Ovary (tissue), 9 donors: ENCODE data around the gene HMG20A. TPM values are rescaled to one million over a fixed set of nuclear protein-coding genes. Genes with fewer than 3 reads are reported as not detected.

Experiments
- DNase-seq, 5 donors: peaks; one replicate each; pipeline ENCODE4 v3.0.0-alpha.2; 2019 to 2020
- H3K27ac ChIP-seq, 2 donors: fragments of 200-600 bp; one replicate each; pipeline versions ENCODE4 v1.5.1 to v1.8.0; 2019 to 2022
- H3K27me3 ChIP-seq: fragments of 200-600 bp; one replicate; pipeline ENCODE4 v1.8.0; 2022
- H3K36me3 ChIP-seq: fragments of 200-600 bp; sonication (generic); one replicate; pipeline ENCODE4 v1.5.1; 2019
- H3K4me1 ChIP-seq: one replicate; pipeline ENCODE4 v1.8.1; 2013; ENCODE audit warnings: mild to moderate bottlenecking, moderate library complexity; ENCODE audit not compliant: insufficient read depth
- H3K4me3 ChIP-seq: fragments of 200-600 bp; sonication (generic); one replicate; pipeline ENCODE4 v1.5.1; 2017
- H3K9me3 ChIP-seq, 2 donors: fragments of 200-600 bp in 1 of 2; sonication (generic) in 1 of 2; one replicate each; pipeline versions ENCODE4 v1.5.1 to v1.8.1; 2013 to 2019; ENCODE audit warnings: mild to moderate bottlenecking in 1 of 2, moderate library complexity in 1 of 2
- EP300 ChIP-seq: sonication (generic); formaldehyde crosslinking; IDR thresholded peaks from one replicate; pipeline ENCODE4 v1.6.1; 2017; ENCODE audit warnings: antibody characterized with exemption
- POLR2A ChIP-seq: fragments of 450-650 bp; IDR thresholded peaks from one replicate; pipeline ENCODE4 v1.6.1; 2017; ENCODE audit warnings: antibody characterized with exemption, mild to moderate bottlenecking, moderate library complexity
- WGBS, 3 donors: extraction: QIAGEN DNeasy Blood & Tissue Kit in 1 of 3; methylation state at CpG; one replicate each; pipeline versions ENCODE4 v1.1.5 to v1.1.7; 2013 to 2017; 5-methylcytosine and 5-hydroxymethylcytosine counted together
- intact Hi-C, 4 donors: fragments of 100-400 bp; cut with DNase I; formaldehyde crosslinking; loops; one replicate each; pipeline versions ENCODE4 v1.11.0 to v1.15.1; 2022 to 2023
- polyA plus RNA-seq, 2 donors: library from polyadenylated mRNA; stranded (reverse); fragments of 200-250 nt in 1 of 2; fragments of 350-450 nt in 1 of 2; fragmentation: Illumina TruSeq in 1 of 2; extraction: RNeasy Lipid Tissue Mini Kit (QIAGEN cat#74804) in 1 of 2; gene quantifications; one replicate each; pipeline ENCODE4 v1.2.3, GENCODE V29; 2013 to 2014
- total RNA-seq, 7 donors: library from RNA; depleted of rRNA in 2 of 7; stranded (reverse); fragments of >200 nt in 2 of 7; fragmentation: NEBNext Ultra II Directional in 3 of 7; extraction: Animal tissue kit (Norgen Biotek cat#: 25700) in 3 of 7; gene quantifications; one replicate each; pipeline versions ENCODE4 v1.1.0 to v1.2.4, GENCODE V29; 2016 to 2023
- TF ChIP-seq, protein P1 (sequence below), 3 donors: fragments of 450-650 bp in 2 of 3; fragments of 200-600 bp in 1 of 3; IDR thresholded peaks; one replicate each; pipeline versions ENCODE4 v1.5.1 to v1.8.0; 2016 to 2022; ENCODE audit warnings: antibody characterized with exemption in 3 of 3, mild to moderate bottlenecking in 1 of 3
- donor health status: DM: no; HTN: no; CAD: no; lungs with moderate emphysema.
- donor health status: DM: no; HTN: no; CAD: no.
- donor health status: Bipolar disorder and iron deficiency.
- donor health status: DM: yes; HTN: yes; CAD: no.
- donor health status: DM: no; HTN: no; CAD: no.
- donor health status: DM: yes; HTN: yes; CAD: no.

The HMG20A gene
- total and polyA plus RNA-seq, 9 donors, result 18.2 to 53.4 (median 34.9) TPM

DNA sequence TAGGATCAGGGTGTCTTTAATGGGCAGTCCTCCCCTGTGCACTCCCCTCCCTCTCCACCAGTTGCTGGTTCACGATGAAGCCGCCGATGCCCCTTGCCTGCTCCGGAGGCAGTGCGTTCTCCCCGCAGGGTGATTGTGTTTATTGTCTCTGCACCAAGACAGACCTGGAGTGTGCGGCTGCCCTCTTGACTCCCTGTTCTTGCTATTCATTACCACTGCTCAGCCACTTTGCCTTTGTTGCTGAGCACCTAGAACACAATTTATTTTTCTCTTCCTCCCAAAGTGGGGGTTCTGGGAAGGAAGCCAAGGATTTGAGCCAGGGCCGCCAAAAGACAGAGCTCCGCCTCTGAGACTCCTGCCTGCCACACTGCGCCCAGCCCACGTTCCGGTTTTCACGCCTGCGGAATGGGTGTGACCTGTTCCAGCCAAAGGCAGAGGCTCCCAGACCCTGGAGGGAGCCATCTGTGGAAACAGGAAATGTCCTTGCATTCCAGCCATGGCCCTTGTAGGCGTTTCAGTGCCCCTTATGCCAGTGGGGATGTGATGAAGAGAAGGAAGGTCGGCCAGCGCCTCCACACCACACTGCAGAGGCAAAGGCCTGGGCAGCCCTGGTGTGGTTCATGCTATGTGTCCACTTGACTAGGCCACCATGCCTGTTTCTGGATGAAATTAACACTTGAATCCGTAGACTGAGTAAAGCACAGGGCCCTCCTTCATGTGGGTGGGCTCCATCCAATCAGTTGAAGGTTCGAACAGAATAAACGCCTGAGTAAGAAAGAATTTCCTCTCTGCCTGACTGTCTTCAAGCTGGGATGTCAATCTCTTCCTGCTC is 85.8 kb downstream of the HMG20A start:
- intact Hi-C loops, result no loop called here

DNA sequence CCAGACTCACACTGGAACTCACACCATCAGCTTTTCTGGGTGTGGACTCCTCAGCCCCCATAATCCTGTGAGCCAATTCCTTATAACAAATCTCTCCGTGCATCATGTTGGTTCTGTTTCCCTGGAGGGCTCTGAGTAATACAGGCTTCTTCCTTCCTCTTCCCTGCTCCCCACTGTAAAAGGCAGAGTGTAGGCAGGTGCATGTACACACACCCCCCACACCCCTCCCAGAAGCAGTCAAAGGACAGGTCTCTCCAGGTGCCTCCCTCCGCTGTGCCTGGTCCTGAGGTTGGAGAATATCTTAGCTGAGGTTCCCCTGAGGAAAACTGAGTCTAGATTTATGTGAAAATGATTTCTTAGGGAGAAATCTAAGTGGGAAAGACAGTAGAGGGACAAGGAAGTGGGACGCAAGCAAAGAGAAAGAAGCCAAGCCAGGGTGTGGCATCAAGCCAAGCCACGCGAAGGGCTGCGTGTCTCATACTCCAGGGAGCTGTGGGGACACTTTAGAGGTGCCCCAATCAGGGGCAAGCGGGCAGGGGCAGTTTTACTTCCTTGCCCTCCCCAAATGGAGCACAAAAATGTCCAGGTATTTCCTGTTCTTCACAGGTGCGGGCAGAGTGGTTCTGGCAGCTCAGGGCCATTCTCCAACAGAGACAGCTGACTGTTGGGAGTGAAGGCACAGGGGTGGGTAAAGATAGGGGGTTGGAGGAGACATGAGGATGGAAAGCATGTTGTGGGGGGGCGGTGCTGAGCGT is 86.6 kb downstream of the HMG20A start:
- intact Hi-C loops, result no loop called here
- Histone ChIP-seq H3K36me3 (no peaks in the 10 kb centered on the region), H3K27me3 (no peaks in the 10 kb centered on the region), H3K27ac (peak overlapping the region; percentile 7 to 33), H3K9me3 (no peaks in the 10 kb centered on the region), H3K4me1 (peaks cover 19% of the 10 kb centered on the region), H3K4me3 (no peak overlapping the region)
- WGBS, 3 donors, result 34 to 50% (median 38%) methylated on average over 10 of the region's 10 CpGs
- peak; percentile 53 to 77 (median 66) for DNase-seq
- TF ChIP-seq, protein P1, sequence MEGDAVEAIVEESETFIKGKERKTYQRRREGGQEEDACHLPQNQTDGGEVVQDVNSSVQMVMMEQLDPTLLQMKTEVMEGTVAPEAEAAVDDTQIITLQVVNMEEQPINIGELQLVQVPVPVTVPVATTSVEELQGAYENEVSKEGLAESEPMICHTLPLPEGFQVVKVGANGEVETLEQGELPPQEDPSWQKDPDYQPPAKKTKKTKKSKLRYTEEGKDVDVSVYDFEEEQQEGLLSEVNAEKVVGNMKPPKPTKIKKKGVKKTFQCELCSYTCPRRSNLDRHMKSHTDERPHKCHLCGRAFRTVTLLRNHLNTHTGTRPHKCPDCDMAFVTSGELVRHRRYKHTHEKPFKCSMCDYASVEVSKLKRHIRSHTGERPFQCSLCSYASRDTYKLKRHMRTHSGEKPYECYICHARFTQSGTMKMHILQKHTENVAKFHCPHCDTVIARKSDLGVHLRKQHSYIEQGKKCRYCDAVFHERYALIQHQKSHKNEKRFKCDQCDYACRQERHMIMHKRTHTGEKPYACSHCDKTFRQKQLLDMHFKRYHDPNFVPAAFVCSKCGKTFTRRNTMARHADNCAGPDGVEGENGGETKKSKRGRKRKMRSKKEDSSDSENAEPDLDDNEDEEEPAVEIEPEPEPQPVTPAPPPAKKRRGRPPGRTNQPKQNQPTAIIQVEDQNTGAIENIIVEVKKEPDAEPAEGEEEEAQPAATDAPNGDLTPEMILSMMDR (IDR thresholded peaks at IDR 0.05), result no peak

More for the DNA sequence above, 85.8 kb downstream of the HMG20A start:
- H3K36me3 ChIP-seq, result no peaks in the 10 kb centered on the region
- H3K27ac ChIP-seq, result no peak overlapping the region
- peaks cover 19% of the 10 kb centered on the region for H3K4me1 ChIP-seq
- no peaks in the 10 kb centered on the region for H3K9me3 ChIP-seq
- TF ChIP-seq POLR2A, result no peak
- TF ChIP-seq, protein P1 (IDR thresholded peaks at IDR 0.05), result no peak
- no peak for TF ChIP-seq EP300
- DNase-seq, result peak; percentile 49 to 77 (median 66)
- WGBS, 3 donors, result 34 to 41% (median 36%) methylated on average over 20 of the region's 20 CpGs
- H3K27me3 ChIP-seq, result no peaks in the 10 kb centered on the region
- H3K4me3 ChIP-seq, result no peak overlapping the region

DNA sequence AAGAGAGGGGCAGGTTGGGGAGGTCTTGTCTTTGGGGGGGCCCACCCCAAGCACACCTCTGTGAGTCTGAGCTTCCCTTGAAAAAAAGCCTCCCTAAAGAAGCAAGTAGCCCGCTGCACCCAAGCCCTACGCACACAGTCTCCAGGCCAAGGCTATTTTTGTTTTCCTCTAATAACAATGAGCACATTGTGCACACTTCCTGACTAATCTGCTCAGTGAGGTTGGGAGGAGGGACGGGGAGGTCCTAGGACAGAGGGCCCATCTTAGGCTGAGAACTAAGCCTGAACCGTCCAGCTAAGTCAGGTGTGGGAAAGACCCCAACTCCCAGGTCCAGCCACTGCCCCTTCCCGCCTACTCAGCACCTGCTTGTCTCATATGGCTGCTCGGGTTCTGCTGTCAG is 87.2 kb downstream of the HMG20A start:
- DNase-seq, result peak in 4 of 5 donors; percentile 37 to 66 (median 46)
- H3K4me1 ChIP-seq, result peaks cover 19% of the 10 kb centered on the region
- TF ChIP-seq POLR2A, result no peak
- TF ChIP-seq, protein P1 (IDR thresholded peaks at IDR 0.05), result no peak
- no peak for TF ChIP-seq EP300
- no peaks in the 10 kb centered on the region for H3K27me3 ChIP-seq
- 28 to 34% (median 32%) methylated on average over 6 of the region's 6 CpGs for WGBS, 3 donors
- no peaks in the 10 kb centered on the region for H3K9me3 ChIP-seq
- H3K4me3 ChIP-seq, result no peak overlapping the region
- intact Hi-C loops, result no loop called here
- H3K27ac ChIP-seq, result peak overlapping the region; percentile 7 to 33
- no peaks in the 10 kb centered on the region for H3K36me3 ChIP-seq

DNA sequence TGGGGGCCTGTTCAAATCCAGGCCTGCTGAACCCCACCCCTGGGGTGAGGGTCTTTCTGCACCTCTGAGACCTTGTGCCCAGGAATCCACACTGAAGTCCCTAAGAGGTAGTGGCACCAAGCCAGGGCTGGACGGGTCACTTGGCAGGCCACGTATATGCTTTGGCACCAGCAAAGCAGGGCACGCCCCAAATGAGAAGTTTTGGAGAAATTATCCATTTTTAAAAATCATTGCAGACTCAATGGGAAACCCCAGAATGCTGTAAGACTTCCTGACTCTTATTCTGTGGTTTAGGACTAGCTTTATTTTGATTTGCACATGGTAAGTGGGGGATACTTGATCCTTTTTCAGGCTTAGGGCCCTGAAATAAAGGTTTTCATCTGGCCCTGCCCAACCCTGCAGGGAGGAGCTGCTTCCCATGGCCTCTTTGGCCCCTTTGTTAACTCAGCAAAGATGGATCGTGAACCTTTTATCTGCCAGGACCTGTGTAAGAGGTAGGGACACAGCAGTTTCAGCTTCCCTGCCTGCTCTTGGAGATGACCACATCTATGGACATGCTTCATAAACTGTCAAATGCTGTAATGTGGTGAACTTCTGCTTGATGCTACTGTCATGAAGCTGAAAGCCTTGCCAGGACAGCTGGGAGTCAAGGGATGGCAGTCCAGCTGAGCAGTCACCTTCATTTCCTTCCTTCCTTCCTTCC is 88.0 kb downstream of the HMG20A start:
- H3K36me3 ChIP-seq, result no peaks in the 10 kb centered on the region
- peak overlapping the region in 1 of 2 donors; percentile 21 for H3K27ac ChIP-seq
- H3K27me3 ChIP-seq, result no peaks in the 10 kb centered on the region
- no peak overlapping the region for H3K4me3 ChIP-seq
- H3K9me3 ChIP-seq, result no peaks in the 10 kb centered on the region
- intact Hi-C loops, result no loop called here
- peaks cover 19% of the 10 kb centered on the region for H3K4me1 ChIP-seq
- TF ChIP-seq EP300 (no peak), POLR2A (no peak)
- TF ChIP-seq, protein P1 (IDR thresholded peaks at IDR 0.05), result no peak
- WGBS, 3 donors, result 56 to 70% (median 65%) methylated on average over 4 of the region's 4 CpGs
- DNase-seq, result peak in 2 of 5 donors; percentile 36 to 56
